ENCODE results near the gene YWHAE.
A peak's percentile ranks its signal among the peaks of the same experiment; 100 is the strongest.
"Not testable (repeated sequence)": the region's sequence is repeated elsewhere in the genome, so short reads cannot be mapped to it uniquely, and the experiment has no call there.

YWHAE gene

DNA sequence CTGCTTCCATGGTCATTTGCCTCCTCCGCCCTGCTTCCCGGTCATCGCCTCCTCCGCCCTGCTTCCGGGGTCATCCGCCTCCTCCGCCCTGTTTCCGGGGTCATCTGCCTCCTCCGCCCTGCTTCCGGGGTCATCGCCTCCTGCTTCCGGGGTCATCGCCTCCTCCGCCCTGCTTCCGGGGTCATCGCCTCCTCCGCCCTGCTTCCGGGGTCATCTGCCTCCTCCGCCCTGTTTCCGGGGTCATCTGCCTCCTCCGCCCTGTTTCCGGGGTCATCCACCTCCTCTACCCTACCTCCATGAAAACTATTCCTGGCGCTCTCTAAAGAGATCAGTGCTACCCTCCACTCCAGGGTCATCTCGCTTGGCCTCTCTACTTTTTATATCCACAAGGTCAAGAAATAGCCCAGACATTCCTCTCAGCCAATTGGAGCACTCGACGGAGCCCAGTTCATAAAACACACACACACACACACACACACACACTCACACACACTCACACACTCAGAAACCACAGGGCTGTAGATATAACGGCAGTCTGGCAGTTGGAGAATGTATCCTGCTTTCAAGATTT lies 75.7 kb downstream of the YWHAE start:
- no peak for DNase-seq

DNA sequence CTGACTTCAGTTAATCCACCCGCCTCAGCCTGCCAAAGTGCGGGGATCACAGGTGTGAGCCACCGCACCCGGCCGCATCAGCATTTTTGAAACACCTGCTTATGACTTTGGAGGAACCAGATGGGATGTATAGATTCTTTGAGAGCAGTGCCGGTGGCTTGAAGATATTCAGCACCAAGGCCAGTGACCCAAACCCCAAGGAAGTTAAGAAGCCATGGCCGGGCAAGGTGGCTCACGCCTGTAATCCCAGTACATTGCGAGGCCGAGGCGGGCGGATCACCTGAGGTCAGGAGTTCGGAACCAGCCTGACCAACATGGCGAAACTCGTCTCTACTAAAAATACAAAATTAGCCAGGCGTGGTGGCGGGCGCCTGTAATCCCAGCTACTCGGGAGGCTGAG lies 76.7 kb downstream of the YWHAE start:
- no peak for DNase-seq

DNA sequence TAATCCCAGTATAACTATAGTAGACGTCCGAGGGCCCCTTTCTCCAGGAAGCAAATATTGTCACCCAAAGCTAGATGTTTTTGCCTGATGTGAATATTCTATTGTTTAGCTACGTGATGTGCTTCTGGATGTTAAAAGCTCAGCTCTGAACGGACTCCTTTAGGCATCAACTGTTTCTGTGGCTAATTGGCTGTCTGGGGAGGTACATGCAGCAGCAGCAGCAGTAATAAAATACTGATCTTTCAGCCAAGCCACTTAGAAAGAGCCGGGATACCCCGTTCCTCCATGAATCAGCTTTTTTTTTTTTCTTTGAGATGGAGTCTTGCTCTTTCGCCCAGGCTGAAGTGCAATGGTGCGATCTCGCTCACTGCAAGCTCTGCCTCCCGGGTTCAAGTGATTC lies 77.5 kb downstream of the YWHAE start:
- DNase-seq, result no peak

DNA sequence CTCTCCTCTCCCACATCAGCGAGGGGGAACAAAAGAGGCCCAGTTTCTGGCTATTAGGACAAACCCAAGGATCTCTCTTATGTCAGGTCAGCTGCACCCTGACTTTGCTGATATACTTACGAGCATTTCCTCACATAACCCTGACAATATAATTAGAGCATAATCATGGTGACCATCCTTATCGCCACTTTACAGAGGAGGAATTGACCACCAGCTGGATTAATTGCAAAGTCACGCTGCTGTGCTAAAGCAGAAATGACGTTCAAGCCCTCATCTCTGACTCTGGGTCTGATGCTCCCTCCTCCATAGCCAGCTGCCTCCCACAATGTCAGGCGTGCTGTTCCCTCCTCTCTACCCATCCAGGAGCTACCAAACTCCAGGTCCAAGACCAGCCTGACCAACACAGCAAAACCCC lies 78.0 kb downstream of the YWHAE start:
- no peak for DNase-seq

DNA sequence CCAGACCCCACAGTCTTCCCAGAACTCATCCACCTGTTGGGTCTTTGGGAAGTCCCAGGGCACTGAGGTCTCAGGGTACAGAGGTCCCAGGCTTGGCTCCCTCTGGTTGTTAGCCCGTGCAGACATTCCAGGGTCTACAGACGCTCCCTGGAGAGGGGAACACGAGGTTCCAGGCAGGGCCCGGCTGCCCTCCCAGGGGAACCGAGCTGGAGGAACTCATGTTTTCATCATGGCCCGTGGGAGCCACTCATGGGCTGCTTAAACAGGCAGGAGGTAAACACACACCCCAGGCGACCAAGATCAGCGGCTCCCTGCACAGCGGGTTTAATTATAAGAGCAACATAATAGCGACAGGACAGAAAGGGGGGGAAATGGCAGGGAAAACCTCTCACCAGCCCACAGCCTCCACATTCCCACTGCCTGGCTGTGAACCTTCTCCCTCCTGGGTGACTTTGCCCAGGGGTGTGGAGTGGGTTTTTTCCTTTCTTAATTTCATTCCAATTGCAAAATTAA lies 84.1 kb downstream of the YWHAE start:
- DNase-seq, result no peak

DNA sequence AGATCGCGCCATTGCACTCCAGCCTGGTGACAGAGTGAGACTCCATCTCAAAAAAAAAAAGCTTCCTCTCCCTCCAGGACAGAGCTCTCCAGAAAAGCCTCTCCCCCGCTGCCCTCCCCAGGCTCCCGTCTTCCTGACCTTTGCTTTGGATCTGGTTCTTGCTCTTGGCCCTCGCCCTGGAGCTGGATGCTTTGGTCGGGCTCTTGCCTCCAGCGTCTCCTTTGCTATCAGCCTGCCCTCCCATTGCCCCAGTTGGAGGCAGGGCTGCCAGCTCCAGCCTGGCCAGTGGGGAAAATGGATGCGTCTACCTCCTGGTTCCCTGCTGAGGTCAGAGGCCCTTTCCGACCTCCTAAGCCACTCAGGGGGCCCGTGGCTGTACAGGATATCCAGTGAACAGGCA lies 84.6 kb downstream of the YWHAE start:
- no peak for DNase-seq

DNA sequence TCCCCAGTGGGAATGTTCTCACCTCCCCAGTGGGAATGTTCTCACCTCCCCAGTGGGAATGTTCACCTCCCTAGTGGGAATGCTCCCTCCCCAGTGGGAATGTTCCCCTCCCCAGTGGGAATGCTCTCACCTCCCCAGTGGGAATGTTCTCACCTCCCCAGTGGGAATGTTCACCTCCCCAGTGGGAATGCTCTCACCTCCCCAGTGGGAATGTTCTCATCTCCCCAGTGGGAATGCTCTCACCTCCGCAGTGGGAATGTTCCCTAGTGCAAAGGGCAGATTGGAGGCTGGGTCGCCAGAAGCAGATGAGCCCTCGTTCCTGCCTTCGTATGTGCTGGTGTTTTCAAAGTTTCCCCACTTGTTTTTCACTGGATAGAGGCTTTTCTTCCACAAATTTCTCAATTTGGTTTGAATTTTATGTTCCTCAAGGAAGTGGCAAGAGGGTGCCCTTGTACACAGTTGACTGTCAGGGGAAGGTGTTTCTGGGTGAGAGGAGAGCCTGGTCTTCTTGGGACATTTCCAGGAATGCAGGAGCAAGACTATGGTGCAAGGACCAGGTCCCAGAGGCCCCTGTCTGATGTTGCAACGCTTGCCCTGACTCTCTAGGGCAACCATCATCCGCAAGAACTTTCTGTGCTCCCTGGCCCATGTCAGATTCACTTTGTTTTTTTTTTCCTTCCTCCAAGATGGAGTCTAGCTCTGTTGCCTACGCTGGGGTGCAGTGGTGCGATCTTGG lies 86.6 kb downstream of the YWHAE start:
- DNase-seq, result no peak

DNA sequence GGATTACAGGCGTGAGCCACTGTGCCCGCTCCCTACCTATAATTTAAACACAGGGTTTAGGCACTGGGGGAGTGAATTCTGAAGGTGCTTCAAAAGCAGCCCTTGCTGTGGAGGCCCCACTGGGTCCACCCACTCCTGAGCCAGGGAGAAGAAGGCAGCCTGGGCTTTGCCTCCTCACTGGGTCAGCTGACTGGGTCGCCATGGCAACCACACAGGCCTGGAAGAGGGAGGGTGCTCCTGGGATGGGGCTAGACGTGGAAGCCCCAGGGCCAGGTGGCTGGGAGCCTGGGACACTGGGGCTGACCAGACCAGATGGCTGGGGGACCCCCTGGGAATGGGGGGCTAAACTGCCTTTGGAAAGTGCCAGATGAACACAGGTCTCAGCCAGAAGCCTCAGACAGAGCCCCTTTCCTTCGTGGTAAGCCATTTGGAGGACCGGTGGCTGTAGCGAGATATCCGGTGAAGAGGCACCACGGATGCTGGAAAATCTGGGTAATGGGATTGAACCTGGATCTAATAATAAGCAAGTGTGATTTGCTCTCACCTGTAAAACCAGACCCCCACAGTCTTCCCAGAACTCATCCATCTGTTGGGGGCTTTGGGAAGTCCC lies 87.7 kb downstream of the YWHAE start:
- DNase-seq, result no peak

DNA sequence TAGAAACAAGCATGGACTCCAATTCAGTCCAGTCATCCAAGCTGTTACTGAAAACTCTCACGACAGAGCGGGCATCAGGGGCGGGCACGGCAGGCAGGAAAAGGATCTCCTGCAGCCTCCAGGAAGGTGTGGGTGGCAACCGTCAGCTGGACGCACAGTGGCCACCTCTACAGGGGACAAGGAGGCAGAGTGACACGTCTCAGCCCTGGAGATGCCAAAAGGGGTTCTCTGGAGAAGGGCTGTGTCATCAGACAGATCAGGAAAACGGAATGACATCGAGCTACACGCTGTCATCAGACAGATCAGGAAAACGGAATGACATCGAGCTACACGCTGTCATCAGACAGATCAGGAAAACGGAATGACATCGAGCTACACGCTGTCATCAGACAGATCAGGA lies 92.2 kb downstream of the YWHAE start:
- DNase-seq, result not testable (repeated sequence)

DNA sequence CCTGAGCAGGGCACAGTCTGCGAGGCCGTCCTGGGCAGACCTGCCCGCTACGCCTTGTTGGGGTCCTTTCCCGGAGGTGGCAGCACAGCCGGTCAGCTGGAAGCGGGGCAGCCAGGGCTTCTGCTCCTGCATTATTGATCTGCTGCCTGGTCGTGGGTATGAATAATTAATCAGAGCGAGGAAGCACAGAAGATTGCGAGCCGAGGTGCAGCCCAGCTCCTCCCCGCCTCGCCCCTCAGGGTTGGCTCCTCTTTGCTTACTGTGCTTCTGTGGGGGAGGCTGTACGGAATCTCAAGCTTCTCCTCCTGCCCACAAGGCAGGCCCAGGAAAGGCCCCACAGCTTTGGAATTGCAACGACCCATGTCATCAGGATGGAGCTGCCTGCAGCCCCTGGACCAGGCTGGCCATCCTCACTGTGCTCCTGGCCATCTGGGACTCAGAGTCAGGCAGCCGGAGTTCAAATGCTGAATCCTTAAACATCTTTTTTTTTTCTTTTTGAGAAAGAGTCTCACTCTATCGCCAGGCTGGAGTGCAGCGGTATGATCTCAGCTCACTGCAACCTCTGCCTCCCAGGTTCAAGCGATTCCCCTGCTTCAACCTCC lies 95.0 kb downstream of the YWHAE start:
- DNase-seq, result no peak

DNA sequence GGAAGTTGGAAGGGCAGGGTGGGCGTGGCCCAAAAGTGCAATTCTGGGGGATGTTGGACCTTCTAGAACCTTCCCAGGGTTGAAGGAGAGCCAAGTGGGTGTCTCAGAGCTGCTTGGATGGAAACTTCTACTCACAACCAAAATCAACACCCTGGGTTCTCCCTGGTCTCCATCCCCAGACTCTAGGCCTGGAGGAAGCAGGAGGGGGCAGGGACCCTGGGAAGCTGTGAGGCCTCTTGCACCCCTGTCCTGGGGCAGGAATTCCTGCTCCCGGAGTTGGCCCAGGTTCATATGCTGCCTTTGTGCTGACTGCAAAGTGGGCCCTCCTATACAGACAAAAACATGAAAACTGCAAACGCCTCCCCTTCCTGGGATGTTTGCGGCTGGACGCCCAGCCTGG lies 95.5 kb downstream of the YWHAE start:
- no peak for DNase-seq

DNA sequence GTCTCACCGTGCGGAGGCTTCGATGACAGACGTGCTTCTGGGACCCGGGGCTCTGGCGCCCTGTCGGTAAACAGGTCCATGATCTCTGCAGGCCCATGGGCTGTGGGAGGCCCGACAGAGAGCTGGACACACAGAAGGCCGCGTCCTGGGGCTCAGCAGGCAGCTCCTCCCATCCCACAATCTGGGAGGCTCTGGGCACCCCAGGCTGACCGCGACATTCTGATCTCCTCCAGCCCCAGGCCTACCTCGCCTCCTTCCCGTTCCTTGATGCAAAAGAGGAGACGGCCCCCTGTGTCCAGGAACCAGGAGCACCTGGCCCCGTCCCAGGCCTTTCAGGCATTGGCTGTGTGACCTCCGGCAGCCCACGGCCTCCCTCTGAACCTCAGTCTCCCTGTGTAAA lies 97.3 kb downstream of the YWHAE start:
- no peak for DNase-seq

DNA sequence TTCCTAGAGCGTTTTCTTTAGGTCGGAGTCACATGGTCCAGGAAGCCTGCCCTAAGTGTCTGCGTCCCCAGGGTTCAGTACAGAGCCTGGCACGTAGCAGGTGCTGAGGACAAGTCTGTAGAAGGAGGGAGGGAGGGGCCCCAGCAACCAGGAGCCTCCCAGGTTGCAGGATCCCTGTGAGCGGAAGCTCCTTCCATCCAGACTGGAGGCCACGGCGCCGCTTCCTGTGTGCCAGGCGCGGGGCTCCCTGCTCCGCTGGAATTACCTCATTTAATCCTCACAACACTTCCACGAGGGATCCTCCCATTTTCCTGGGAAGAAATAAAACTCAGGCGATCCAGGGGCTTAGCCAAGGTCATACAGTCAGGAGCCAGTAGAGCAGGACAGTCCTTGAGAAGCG lies 98.5 kb downstream of the YWHAE start:
- DNase-seq, result no peak

DNA sequence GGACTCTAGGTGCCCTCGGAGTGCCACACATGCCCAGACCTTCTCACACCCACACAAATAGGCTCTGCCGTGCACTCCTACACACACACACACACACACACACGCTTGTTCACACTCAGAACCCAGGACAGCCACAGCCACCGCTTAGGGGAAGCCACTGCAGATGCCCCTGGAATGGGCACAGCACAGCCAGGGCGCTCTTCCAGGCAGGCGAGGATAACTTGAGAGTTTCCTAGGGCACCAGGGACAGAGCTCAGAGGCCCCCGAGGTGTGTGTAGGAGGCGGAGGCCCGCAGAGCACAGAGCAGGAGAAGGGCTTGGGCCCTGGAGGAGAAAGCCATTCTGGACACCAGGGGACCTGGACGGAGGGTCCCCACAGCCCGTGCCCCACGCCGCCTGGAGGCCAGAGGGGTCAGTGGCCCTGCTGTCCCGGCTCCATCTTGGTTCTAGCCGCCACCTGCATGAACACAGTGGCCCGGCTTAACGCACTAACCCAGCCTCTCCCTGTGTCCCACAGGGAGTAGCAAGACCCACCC lies 99.6 kb downstream of the YWHAE start:
- no peak for DNase-seq

DNA sequence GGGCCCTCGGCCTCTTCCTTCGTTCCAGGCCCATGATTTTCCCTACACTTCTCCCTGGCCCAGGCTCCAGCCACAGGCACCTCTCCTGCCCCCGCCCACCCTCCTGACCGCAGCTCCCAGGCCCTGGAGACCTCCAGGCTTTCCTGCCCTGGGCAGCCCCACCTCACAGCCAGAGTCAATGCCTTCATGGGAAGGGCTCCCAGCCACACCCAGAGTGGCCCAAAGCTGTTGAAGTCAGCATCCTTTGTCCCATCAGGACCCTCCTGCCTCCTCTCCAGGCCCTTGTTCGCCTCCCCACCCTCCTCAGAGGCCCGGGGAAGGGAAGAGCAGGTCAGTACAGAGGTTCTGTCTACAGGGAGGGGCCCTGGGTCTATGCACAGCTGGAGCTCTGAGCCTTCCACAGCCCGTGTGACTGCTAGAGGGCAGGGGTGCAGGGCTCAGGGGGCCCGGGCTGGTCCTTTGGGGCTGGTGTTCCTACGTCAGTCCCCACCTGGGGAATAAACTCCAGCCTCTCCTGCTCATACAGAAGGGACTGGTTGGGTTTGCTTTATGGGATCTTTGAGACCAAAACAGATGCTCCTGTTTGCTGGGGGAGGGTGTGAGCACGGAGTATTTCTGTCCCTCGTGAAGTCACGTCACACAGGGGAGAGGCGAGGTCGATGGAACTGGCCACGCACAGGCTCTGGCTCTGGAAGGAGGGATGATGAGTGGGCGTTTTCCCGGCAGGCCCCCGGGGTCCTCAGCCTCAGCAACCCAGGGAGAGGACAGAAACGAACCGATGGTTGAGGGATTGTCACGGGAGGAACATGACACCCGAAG lies 100.3 kb downstream of the YWHAE start:
- no peak for DNase-seq

DNA sequence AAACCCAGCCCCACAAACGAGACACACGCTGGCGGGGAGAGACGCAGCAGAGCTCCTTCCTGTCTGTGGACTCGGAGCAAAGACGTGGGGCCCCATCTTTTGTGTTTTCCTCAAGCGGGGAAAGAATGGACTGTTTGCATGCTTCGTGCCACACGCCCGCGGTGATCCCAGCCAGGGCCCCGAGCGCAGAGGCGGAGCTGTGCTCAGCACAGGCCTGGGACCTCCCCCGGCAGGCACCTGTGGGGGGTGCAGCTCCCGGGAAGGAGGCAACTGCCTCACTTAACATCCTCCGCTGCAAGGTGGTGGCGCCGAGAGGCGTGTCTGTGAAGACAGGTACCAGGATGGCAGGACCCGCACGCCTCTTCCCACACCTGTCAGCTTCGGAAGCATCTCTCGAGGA lies 101.4 kb downstream of the YWHAE start:
- peak; percentile 34 for DNase-seq
